Lower lobe of right lung (tissue), 2 donors: ENCODE data around the gene ZC2HC1C. TPM values are rescaled to one million over a fixed set of nuclear protein-coding genes. Genes with fewer than 3 reads are reported as not detected.

ENCODE experiments used
- ATAC-seq, 2 donors: fragments of 200-7000 bp; cut with Tn5 transposase; one replicate each; pipeline ENCODE4 v1.9.1; 2020 to 2022; ENCODE audit warnings: mild to moderate bottlenecking in 2 of 2, moderate library complexity in 2 of 2
- DNase-seq: peaks from one replicate; pipeline ENCODE4 v3.0.0-alpha.2; 2020
- H3K27ac ChIP-seq: fragments of 200-600 bp; one replicate; pipeline ENCODE4 v1.8.0; 2022
- H3K27me3 ChIP-seq: fragments of 200-600 bp; one replicate; pipeline ENCODE4 v1.8.0; 2022; ENCODE audit warnings: low read depth
- H3K36me3 ChIP-seq: fragments of 200-600 bp; one replicate; pipeline ENCODE4 v1.8.0; 2022; ENCODE audit warnings: mild to moderate bottlenecking
- H3K4me1 ChIP-seq: fragments of 200-600 bp; one replicate; pipeline ENCODE4 v1.8.0; 2022
- H3K4me3 ChIP-seq: fragments of 200-600 bp; one replicate; pipeline ENCODE4 v1.8.0; 2022; ENCODE audit warnings: mild to moderate bottlenecking
- H3K9me3 ChIP-seq: fragments of 200-600 bp; one replicate; pipeline ENCODE4 v1.8.0; 2022
- CTCF ChIP-seq: fragments of 200-600 bp; IDR thresholded peaks from one replicate; pipeline ENCODE4 v1.8.0; 2022; ENCODE audit warnings: antibody characterized with exemption, mild to moderate bottlenecking
- intact Hi-C: fragments of 100-400 bp; cut with DNase I; formaldehyde crosslinking; loops from one replicate; pipeline ENCODE4 v1.11.0; 2022
- total RNA-seq: library from RNA; stranded (reverse); fragmentation: NEBNext Ultra II Directional; extraction: Animal tissue kit (Norgen Biotek cat#: 25700); gene quantifications from one replicate; pipeline ENCODE4 v1.2.1, GENCODE V29; 2021
- donor health status: DM: no; HTN: yes; CAD: no; lungs with severe emphysema.

ZC2HC1C gene
- total RNA-seq, 1 donor from 2014 or later, result 4.7 TPM

- TF ChIP-seq CTCF, result no peak
- Histone ChIP-seq H3K27me3 (no peaks in the 10 kb centered on the region), H3K36me3 (peaks cover 68% of the 10 kb centered on the region), H3K4me1 (peaks cover 7% of the 10 kb centered on the region), H3K27ac (no peak overlapping the region), H3K4me3 (no peak overlapping the region), H3K9me3 (no peaks in the 10 kb centered on the region)
- ATAC-seq, result no peak
- DNase-seq, result no peak
- intact Hi-C loops, result no loop called here
Measured at GRCh38 chr14:75030147-75030546, 39.3 kb upstream of the ZC2HC1C start.

DNA sequence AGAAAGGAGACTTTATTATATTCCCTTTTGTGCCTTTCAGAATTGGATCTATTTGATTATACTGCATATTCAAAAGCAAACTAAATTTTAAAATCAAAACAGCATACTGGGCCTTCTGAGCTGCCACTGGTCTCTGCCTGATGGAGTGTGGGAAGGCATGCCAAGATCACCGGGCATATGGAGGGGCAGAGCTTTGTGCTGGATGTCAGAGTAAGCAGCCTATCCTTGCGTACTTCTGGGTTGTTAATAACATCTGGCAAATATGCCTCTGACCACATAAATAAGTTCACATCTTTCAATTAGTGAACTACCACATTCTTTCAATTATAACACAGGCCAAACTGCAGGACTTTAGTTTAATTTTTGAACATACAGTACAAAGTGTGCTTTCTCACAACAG lies 36.5 kb upstream of the ZC2HC1C start:
- H3K4me1 ChIP-seq, result no peaks in the 10 kb centered on the region
- intact Hi-C loops, result no loop called here
- ATAC-seq, result no peak
- no peaks in the 10 kb centered on the region for H3K27me3 ChIP-seq
- H3K27ac ChIP-seq, result no peak overlapping the region
- TF ChIP-seq CTCF, result no peak
- H3K9me3 ChIP-seq, result no peaks in the 10 kb centered on the region
- H3K4me3 ChIP-seq, result no peak overlapping the region
- DNase-seq, result no peak
- H3K36me3 ChIP-seq, result peaks cover 76% of the 10 kb centered on the region

DNA sequence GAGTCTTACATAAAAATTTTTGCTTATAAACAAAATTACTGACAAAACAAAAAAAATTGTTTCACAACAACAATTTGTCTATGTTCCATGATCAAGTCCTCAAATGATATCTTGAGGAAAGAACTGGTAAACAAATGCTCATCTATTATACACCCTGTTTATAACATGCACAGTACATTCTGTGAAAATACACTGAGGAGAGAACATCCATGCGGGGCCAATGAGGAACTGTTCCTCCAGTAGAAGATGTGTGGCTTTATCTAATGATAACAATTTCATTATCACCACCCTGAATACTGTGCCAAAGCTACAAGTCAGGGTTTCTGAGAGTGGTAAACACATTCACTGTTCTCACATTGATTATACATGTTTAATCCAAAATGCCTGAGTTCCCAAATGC lies 28.9 kb upstream of the ZC2HC1C start:
- TF ChIP-seq CTCF, result no peak
- H3K36me3 ChIP-seq, result peaks cover 55% of the 10 kb centered on the region
- H3K4me3 ChIP-seq, result no peak overlapping the region
- H3K27me3 ChIP-seq, result no peaks in the 10 kb centered on the region
- peaks cover 33% of the 10 kb centered on the region for H3K4me1 ChIP-seq
- intact Hi-C loops, result no loop called here
- ATAC-seq (no peak), DNase-seq (no peak)
- H3K9me3 ChIP-seq, result no peaks in the 10 kb centered on the region
- H3K27ac ChIP-seq, result no peak overlapping the region

- TF ChIP-seq CTCF, result no peak
- no peak overlapping the region for H3K27ac ChIP-seq
- H3K4me1 ChIP-seq, result peaks cover 38% of the 10 kb centered on the region
- no peaks in the 10 kb centered on the region for H3K9me3 ChIP-seq
- H3K27me3 ChIP-seq, result no peaks in the 10 kb centered on the region
- intact Hi-C loops, result no loop called here
- DNase-seq (no peak), ATAC-seq (no peak)
- H3K36me3 ChIP-seq, result peaks cover 52% of the 10 kb centered on the region
- H3K4me3 ChIP-seq, result no peak overlapping the region
Measured at GRCh38 chr14:75040959-75041358, 28.5 kb upstream of the ZC2HC1C start.

DNA sequence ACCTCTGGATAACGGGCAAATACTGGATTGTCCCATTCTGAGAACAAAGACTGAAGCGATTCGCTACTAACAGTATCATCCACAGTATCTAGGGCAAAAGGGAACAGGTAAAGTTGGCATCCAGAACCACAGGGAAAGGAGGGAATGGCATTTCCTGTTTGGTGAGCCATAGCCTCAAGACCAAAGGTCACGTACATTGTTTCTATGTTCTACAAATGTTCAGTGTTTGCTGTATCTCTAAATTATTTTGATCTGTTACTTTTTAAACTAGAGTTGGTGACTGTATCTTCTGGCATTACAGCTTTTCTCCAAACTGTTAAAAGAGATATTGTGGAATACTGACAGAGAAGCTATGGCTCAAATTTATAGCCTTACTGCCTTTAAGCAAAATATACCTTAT lies 27.8 kb upstream of the ZC2HC1C start:
- no peak for TF ChIP-seq CTCF
- no peak overlapping the region for H3K27ac ChIP-seq
- H3K27me3 ChIP-seq, result no peaks in the 10 kb centered on the region
- H3K36me3 ChIP-seq, result peaks cover 46% of the 10 kb centered on the region
- DNase-seq (no peak), ATAC-seq (no peak)
- intact Hi-C loops, result no loop called here
- H3K4me1 ChIP-seq, result peaks cover 39% of the 10 kb centered on the region
- H3K4me3 ChIP-seq, result no peak overlapping the region
- H3K9me3 ChIP-seq, result no peaks in the 10 kb centered on the region

DNA sequence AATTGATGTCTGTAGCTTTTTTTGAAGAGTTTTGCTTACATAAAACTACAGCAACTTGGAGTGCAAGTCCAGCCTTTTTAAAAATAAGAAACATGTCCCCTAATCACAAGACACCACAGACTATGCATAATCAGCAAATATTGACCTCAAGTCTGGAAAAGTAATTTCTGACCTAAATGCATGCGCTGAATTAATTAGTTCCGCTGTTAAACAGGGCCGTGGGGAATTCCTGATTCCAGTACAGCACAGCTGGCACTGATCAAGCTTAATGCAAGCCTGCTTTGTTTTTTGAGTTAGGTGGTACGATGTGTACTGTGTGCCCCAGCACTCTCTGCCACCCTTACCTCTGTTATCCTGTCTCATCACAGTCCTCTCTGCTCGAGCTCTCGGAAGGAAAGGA lies 27.4 kb upstream of the ZC2HC1C start:
- intact Hi-C loops, result no loop called here
- no peak overlapping the region for H3K27ac ChIP-seq

More for the DNA sequence above, 27.4 kb upstream of the ZC2HC1C start:
- no peak for DNase-seq
- Histone ChIP-seq H3K36me3 (peaks cover 42% of the 10 kb centered on the region), H3K9me3 (no peaks in the 10 kb centered on the region), H3K4me1 (peaks cover 39% of the 10 kb centered on the region), H3K27me3 (no peaks in the 10 kb centered on the region), H3K4me3 (no peak overlapping the region)
- TF ChIP-seq CTCF, result no peak
- no peak for ATAC-seq
